Left colon (tissue), 2 donors: Measurements from ENCODE around the gene ADH5. TPM values are rescaled to one million over a fixed set of nuclear protein-coding genes. Genes with fewer than 3 reads are reported as not detected.
"Not testable (repeated sequence)": the region's sequence is repeated elsewhere in the genome, so short reads cannot be mapped to it uniquely, and the experiment has no call there.

ENCODE experiments used
- ATAC-seq: fragments of 200-7000 bp; cut with Tn5 transposase; one replicate; pipeline ENCODE4 v1.9.1; 2020; ENCODE audit warnings: mild to moderate bottlenecking, moderate library complexity
- DNase-seq, 2 donors: peaks; one replicate each; pipeline ENCODE4 v3.0.0-alpha.2; 2020
- intact Hi-C, 2 donors: fragments of 100-400 bp; cut with DNase I in 1 of 2; cut with micrococcal nuclease in 1 of 2; formaldehyde crosslinking; loops; one replicate each; pipeline versions ENCODE4 v1.11.2 to v1.14.0; 2022; cut with DNase I, micrococcal nuclease
- total RNA-seq, 2 donors: library from RNA; stranded (reverse); fragmentation: NEBNext Ultra II Directional; extraction: Animal tissue kit (Norgen Biotek cat#: 25700); gene quantifications; one replicate each; pipeline ENCODE4 v1.2.1, GENCODE V29; 2021
- donor health status: DM: no; HTN: no; CAD: no.
- donor health status: DM: yes; HTN: yes; CAD: no.

The ADH5 gene
- total RNA-seq, 2 donors from 2014 or later, result 207 to 222 TPM

DNA sequence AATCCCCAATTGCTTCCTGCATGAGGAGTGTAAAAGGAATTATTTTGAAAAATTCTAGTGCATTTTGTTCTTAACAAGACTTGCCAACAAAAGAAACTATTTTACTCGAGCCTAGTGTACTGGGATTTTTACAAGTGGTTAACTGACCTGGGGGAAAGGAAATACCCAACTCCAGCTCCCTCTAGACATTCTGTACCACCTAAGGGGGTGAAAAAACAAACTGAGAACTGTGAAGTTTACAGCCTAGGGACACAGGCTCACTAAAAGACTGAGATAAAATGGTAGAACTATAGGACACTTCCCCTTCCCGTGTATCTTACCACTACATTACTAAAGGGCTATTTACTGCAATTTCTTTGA is 2.6 kb upstream of the ADH5 start:
- no peak for ATAC-seq
- intact Hi-C loops, result no loop called here
- no peak for DNase-seq

DNA sequence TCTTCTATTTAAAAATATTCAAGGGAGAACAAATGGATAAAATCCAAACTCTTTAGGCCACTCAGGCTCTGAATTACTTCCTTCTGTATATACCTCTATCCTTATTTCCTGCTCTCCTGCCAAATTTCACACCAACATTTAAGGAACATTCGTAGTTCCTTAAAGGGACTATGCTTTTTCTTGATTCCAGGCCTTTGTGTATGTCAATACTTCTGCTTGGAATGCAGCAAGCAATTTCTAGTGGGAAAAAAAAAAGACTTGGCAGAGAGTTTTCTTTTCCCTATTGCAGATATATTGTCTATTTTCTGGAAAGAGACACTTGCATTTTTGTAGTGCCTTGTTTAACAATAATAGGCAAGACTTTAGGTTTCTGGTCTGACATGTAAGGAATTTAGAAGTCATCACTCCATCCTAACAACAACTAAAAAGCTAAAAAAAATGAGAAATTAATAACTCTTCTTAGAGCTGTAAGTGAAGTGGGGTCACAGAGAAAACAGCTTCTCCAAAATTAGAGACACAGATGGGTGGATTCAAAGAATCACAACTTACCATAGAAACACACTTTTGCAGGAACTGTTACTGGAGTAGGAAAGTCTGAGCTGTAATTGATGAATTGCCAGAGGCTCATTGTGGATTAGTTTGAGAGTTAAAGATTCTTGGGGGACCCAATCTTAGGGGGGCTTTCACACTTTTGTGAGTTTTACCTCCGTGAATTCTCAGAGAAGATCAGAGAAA is 2.1 kb upstream of the ADH5 start:
- intact Hi-C loops, result no loop called here
- ATAC-seq (no peak), DNase-seq (no peak)

DNA sequence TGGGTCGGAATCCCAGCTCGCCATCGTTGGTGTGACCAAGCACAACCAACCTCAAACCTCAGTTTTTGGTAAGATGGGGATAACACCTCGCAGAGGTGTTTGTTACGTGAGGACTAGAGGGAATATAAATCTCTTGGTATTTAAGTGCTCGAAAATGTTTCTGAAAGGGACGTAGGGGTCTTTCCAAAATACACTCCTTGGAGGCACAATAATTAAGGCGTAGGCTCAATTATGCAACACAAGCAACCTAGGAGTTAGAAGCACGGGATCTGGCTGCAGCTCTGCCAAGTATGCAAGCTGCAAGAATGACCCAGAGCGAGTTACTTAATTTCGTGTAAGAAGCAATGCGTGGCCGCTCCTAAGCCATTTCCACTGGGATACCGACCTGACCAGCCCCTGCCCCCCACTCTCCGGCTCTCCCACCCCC is 552 bp downstream of the ADH5 start:
- DNase-seq (peak; percentile 58 to 69), ATAC-seq (peak; percentile 38)
- intact Hi-C loops, result no loop called here

DNA sequence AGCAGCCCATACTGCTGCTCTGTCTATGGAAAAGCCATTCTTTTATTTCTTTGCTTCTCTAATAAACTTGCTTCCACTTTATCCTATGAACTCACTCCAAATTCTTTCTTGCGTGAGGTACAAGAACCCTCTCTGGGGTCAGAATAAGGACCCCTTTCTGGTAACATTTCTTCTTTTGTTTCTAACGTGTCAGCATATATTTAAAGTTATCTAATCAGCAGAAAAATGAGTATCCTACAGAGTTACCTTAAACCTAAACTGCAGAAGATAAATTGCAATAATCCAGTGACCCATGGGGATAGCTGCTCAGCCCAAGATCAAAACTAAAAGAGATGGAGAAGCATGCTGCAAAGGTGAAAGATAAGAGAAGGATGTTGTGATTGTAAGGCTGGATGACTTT is 4.0 kb downstream of the ADH5 start:
- no peak for DNase-seq
- intact Hi-C loops, result no loop called here
- ATAC-seq, result no peak

DNA sequence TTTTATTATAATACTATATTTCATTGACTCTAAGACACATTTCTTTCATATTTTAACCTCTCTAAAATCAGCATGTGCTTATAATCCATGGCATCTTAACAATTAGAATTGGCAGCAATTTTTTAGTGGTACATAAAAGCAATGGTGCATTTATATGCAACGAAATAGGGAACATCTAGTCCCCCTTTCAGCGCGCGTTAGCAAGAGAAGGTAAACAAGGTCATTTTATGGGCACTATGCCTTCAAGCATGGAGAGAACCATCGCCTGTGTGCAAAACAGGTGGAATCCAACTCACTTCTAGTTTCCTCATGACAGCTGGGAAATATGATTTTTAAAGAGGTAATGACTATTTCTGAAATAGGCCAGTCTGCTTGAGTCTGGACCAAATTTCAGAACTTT is 6.4 kb downstream of the ADH5 start:
- intact Hi-C loops, result no loop called here
- DNase-seq, result no peak
- ATAC-seq, result no peak

DNA sequence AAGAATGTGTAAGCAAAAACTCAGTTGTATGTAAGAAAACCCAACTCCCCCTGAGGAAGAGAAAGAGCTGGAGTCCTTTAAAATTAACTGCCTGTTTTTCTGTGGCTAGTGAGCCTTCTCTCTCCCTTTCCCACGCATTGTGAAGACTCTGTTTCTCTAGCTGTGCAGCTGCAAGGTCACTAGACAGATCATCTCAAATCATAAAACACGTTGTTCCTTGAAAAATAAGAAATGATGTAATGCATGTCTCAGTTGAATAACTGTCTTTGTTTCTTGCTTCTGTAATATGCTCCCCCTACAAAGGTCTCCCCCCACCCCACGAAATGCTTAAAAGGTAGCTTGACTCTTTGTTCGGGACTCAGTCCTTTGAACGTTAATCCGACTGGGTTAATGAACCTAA is 7.7 kb downstream of the ADH5 start:
- intact Hi-C loops, ATAC-seq, DNase-seq: not testable (repeated sequence)

DNA sequence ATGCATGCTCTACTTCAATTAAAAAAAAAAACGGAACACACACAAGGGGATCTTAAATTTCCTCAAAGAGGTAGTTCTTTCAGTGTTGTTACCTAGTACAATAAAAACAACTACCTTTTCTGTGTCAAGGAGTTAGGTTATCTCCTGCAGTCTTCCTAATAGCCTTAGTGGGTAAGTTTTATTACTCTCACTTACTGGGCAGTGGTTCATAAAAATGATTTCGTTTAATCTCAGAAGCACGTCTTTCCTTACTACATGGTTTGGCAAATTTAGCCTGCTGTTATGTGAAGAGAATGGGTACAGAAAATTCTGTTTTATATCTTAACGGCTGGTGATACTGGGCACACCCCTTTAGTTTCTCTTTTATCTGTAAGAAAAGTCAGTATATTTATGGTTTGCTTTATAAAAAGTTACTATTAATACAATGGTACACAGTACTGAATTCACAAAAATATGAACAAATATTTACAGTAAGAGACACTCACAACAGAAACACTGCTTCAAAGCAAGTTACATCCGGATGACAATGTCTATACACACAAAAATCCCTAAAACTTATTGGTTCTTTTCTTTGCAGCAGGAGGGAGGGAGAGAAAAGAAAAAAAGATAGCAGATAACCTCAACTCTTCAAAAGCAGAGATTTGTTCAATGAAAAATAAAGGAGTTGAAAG is 8.8 kb downstream of the ADH5 start:
- intact Hi-C loops, result no loop called here
- DNase-seq, result no peak
- ATAC-seq, result peak; percentile 66

DNA sequence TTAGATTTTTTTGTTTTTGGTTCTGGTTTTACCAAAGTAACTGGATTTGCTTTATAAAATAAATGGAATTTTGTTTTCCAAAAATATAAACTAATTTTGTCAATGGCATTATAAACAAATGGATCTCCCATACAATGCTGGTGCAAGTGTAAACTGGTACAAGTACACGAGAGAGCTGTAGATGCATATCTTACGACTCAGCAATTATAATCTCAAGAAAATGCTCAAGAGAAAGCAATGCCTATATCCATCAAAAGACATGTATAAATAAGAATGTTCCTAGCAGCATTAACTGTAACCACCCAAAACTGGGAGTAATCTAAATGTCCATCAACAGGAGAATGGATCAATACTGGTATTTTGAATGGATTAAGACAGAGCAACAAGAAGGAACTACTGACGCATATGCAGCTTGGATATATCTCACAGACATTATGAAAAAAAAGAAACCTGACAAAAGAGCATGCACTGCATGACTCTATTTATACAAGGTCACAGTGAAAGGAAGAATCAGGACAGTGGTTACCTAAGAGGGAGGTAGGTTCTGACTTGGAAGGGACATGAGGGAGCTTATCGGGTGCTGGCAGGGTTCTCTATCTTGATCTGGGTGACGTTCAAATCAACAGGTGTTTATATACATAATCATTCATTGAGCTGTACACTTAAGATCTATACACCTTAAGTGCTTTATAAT is 9.5 kb downstream of the ADH5 start:
- DNase-seq, result no peak
- ATAC-seq, result peak; percentile 58
- intact Hi-C loops, result no loop called here

DNA sequence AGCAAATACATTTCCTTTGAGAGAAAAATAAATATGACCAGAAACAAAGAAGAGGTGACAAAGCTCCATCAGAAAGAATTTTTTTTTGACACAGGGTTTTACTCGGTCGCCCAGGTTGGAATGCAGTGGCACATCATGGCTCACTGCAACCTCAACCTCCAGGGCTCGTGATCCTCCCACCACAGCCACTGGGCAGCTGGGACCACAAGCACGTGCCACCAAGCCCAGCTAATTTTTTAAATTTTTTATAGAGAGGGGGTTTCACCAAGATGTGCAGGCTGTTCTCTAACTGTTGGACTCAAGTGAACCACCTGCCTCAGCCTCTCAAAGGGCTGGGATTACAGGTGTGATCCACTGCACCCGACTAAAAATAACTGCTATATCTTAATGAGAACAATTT is 10.3 kb downstream of the ADH5 start:
- ATAC-seq (no peak), DNase-seq (no peak)
- intact Hi-C loops, result no loop called here

DNA sequence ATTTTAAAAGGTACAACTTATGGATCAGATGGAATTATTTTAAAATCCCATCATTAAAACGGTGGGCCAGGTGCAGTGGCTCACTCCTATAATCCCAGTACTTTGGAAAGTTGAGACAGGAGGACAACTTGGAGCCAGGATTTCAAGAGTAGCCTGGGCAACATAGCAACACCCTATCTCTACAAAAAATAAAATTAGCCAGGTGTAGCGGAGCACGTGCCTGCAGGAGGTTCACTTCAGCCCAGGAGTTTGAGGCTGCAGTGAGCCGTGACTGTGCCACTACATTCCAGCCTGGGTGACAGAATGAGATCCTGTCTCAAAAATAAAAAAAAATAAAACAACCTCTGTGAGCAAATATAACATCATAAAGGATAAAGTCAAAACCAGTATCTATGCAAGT is 11.4 kb downstream of the ADH5 start:
- intact Hi-C loops, result no loop called here
- ATAC-seq, result no peak
- no peak for DNase-seq

DNA sequence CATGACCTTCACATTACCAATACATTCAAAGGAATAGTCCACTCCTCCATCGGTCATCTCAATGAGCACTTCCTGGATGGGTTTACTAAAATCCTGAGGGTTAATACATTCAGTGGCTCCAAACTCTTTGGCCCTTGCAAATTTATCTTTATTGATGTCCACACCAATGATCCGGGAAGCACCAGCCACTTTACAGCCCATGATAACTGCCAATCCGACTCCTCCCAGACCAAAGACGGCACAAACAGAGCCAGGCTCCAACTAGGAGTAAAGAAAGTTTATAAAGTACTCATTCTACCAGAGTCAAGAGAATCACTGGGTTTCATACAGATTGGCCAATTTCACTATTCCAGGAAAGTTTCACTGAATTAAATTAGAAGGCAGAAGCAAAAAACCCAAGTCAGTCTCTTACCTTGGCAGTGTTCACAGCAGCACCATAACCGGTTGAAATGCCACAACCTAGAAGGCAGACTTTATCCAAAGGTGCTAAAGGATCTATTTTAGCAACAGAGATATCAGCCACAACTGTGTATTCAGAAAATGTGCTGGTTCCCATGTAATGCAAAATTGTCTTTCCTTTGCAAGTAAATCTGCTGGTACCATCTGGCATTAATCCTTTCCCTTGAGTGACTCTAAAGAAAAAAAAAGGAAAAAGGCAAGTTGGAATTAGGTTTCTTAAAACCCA is 12.2 kb downstream of the ADH5 start:
- peak; percentile 80 for ATAC-seq
- peak; percentile 28 to 45 for DNase-seq
- intact Hi-C loops, result no loop called here

DNA sequence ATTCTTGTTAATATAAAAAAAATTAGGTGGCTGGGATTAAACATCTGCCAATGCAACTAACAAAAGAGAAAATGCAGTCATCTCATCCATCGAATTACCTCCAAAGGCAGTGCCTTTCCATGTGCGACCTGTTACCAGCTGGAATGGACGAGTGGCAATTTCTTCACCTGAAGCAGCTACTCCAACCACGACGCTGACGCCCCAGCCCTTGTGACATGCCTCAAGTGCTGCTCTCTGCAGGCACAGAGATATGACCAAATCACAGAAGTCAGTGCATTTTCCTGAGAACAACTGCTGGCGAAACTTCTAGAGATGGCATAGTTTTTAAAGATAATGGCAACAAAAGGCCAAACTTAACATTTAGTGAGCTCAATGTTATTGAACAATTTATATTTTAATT is 13.8 kb downstream of the ADH5 start:
- DNase-seq (no peak), ATAC-seq (no peak)
- intact Hi-C loops, result no loop called here

DNA sequence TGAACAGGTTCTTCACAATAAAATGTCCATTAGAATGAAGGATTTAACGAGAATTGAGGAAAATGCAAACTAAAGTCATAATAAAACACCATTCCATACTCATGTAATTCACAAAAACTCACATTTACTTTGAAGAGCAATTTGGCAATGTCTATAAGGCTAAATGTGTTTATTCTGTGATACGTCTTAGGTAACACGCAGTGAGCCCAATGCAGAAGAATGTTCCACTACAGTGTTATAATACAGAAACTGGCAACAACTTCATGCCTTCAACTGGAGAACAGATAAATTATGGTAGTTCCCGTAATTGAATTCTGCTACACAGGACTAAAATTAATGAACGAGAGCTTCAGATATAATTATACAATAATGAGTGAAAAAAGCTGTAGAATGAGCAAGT is 17.4 kb downstream of the ADH5 start:
- intact Hi-C loops, result no loop called here
- no peak for ATAC-seq
- DNase-seq, result no peak

DNA sequence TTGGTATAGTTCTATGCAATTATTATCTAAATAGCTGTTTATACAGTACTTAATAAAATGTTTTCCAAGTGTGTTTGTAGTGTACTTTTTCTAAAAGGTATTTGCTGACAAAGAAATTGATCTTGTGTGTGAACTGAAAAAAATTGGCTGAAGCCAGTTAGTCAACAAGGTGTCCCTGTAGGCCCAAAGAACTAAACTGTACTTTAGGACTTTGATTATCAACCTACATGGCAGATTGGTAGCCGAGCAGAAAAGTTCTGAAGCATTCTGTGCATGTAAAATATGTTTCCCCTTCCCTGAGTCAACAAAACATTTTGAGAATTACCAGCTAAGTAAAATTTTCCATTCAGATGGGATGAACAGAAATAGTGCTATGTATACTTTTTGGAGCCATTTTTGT is 21.0 kb downstream of the ADH5 start:
- DNase-seq (no peak), ATAC-seq (no peak)
- intact Hi-C loops, result no loop called here

DNA sequence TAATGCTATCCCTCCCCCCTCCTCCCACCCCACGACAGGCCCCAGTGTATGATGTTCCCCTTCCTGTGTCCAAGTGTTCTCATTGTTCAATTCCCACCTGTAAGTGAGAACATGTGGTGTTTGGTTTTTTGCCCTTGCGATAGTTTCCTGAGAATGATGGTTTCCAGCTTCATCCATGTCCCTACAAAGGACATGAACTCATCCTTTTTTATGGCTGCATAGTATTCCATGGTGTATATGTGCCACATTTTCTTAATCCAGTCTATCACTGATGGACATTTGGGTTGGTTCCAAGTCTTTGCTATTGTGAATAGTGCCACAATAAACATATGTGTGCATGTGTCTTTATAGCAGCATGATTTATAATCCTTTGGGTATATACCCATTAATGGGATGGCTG is 23.1 kb downstream of the ADH5 start:
- intact Hi-C loops, DNase-seq, ATAC-seq: not testable (repeated sequence)

DNA sequence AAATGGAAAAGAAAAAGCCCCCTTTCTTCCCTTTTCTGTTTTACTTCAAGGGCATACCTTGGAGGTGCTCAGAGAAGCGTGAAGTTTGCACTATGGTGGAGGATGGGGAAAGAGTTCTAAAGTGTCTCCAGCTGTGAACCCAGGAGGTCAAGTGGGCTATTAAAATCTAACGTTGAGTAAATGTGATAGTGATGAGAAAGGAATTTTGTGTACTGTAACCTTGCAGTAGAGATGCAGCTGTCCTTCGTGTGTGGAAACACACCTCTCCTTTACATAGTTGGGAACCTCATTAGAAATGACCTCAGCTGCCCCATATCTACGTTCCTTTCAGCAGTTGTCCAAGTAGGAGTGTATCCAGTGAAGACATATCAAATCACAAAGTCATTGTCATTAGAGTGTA is 26.5 kb downstream of the ADH5 start:
- ATAC-seq, result no peak
- DNase-seq, result no peak
- intact Hi-C loops, result no loop called here

DNA sequence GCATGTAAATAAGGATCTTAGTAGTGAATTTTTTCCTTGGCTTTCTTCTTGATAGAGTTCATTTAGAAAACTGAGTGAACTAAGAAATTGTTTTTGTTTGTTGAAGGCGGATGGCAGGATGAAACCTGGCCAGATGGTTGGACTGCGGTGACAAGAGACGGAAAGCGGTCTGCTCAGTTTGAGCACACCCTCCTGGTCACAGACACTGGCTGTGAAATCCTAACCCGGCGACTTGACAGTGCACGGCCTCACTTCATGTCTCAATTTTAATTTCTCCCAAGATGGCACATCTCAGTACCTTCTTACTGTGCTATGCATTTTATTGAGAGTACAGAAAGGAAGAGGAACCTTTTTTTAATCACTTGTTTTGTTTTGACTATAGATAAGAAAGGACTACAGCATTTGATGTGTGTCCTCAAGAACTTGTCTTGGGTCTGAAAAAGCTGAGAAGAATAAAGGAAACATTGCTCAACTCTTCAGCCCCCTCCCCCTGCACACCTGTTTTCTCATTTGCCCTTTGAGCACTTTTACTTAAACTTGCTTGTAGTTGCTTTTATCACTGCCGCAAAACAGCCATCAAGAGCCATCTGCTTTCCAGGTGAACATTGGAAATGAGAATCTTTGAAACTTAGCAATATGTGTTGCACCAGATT is 27.4 kb downstream of the ADH5 start:
- intact Hi-C loops, result no loop called here
- ATAC-seq, result no peak

DNA sequence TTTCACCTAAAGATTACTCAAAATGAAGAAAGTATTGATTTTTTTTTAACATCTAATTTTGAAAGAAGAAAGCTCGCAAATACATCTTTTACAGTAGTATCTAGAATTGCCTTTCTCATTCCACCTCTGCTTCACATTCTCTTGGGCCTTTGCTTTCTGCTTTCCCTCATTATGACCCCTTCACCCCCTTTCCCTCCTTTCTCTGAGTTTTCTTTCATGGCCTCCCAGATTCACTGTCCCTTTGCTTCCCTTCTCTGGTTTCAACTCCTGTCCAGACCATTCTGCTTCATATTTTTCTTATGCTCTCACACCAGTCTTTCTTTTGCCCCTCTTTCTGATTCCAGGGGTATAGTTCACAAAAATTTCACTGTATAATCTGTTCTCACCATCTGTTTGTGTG is 29.0 kb downstream of the ADH5 start:
- DNase-seq (no peak), ATAC-seq (no peak)
- intact Hi-C loops, result loop anchor here in 1 of 2 donors (10.0 kb wide), 4 partner anchors 55 to 915 kb away; partner anchors contain the start of gene STPG2

More for the DNA sequence above, 27.4 kb downstream of the ADH5 start:
- no peak for DNase-seq

DNA sequence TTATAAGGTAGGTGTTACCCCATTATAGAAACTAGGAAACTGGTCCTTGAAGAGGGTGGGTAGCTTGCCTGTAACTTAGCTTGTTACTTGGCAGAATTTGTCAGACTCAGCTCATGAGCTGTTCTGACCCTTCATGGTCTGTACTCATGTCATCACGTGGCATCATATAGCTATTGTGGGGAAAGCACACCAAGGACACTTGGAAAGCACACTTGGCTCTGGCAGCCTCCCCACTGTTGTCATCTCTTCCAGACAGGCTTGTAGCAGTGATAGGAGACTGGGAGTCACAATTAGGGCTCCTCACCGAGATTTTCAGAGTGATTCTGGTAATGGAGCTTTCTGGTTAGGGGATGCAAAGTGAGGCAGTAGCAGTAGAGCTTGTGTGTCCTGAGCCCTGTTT is 30.4 kb downstream of the ADH5 start:
- DNase-seq (no peak), ATAC-seq (no peak)
- intact Hi-C loops, result loop anchor here in 1 of 2 donors (10.0 kb wide), 4 partner anchors 53 to 913 kb away; partner anchors contain the start of gene STPG2
